HG02938 (cell line): ENCODE measurements around the gene FAM236A.
"Not testable (repeated sequence)": the region's sequence is repeated elsewhere in the genome, so short reads cannot be mapped to it uniquely, and the experiment has no call there.

Experiments
- ATAC-seq: cut with Tn5 transposase; IDR thresholded peaks from one replicate; pipeline ENCODE4 v1.9.1; 2021; ENCODE audit warnings: mild to moderate bottlenecking, moderate library complexity; ENCODE audit not compliant: unreplicated experiment

The FAM236A gene

DNA sequence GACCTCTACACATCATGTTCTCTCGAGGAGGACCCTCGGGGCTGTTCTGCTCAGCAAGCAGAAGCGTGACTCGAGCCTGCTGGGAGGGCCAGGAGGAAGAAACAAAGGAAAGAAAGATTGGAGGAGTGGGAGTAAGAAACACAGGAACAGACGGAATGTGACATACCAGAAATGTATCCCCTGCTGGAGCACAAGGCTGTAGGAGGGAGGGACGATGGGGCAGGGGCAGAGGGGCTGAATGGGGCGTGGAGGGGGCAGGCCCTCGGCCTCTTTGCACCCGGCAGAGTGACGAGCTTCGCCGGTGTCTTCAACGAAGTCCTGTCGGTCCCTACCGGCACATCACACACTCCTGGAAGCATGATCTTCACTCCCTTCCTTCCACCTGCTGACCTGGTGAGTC, at the start of gene FAM236A:
Gene FAM236A (plus strand): TSS at position 301 of the 400 bp plus-strand sequence. CDS start 57 bp downstream, at position 358.
- ATAC-seq: not testable (repeated sequence)

DNA sequence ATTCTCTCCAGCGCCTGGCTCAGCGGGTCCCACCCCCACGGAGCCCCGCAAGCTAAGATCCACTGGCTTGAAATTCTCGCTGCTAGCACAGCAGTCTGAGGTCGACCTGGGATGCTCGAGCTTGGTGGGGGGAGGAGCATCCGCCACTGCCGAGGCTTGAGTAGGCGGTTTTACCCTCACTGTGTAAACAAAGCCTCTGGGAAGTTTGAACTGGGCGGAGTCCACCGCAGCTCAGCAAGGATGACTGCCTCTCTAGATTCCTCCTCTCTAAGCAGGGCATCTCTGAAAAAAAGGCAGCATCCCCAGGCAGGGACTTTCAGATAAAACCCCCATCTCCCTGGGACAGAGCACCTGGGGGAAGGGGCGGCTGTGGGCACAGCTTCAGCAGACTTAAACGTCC, 48.3 kb upstream of the FAM236A start:
- ATAC-seq: not testable (repeated sequence)

DNA sequence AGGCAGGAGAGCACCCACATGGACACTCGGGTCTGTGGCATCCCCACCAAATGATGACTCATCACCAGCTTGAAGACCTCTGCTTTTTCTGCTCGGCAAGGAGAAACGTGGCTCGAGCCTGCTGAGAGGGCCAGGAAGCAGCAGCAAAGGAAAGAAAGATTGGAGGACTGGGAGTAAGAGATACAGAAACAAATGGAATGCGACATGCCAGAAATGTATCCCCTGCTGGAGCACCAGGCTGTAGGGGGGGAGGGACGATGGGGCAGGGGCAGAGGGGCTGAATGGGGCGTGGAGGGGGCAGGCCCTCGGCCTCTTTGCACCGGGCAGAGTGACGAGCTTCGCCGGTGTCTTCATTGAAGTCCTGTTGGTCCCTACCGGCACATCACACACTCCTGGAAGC, 25.7 kb upstream of the FAM236A start, which contains the start of gene FAM236C:
Gene FAM236C (plus strand): TSS at position 301 of the 400 bp plus-strand sequence. CDS start 100 bp downstream, outside the sequence.
- ATAC-seq: not testable (repeated sequence)

DNA sequence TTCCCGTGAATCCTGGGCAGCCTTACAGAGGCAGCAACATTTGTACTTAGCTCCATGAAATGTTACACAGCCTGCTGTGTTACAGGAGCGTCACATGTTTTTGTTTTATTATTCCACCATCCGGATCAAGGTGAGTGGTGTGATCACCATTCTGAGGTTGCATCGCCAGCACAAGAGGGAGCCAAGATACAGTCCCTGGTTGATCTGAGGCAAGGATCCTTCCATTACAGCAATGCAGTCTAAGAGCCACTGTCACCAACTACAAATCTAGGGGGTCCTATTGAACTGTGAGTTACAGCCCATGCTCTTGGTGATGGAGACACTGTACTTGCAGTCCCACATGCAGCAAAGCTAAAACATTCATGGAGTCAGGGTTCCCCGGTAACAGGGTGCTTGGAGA, 21.9 kb upstream of the FAM236A start:
- ATAC-seq: not testable (repeated sequence)

DNA sequence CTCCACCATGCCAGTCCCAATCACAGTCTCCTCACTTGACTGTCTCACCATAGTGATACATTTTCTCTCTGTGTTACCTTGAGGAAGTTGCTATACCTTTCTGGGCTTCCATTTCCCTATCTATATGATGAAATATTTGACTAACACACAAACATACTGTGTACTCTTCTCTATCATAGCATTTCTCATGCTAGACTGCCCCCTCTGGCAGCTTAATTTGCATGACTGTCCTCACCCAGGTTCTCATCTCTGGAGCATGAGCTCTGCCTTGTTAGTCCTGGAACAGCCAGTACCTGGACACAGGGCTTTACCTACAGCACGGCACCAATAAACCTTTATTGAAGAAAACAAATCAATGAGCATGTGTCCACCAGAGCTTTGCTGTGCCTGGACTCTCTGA, 5.7 kb upstream of the FAM236A start:
- not testable (repeated sequence) for ATAC-seq

DNA sequence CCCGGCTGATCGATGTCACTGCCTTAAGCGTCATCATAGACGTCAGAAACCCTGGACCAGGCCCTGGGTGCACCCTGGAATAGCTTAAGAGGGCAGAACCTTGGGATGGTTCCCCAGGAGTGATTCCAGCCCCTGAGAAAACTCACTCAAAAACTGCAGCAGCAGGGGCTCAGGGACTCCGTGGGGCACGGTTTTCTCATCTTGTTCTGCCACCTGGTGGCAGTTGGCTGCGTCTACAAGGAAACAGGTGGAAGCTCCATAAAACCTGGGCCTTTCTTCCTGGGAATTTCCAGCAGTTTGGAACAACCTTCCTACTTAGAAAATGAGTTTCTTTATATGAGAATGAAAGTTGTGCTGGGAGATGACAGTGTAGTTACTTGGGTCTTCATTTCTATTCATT, 1.6 kb upstream of the FAM236A start:
- ATAC-seq: not testable (repeated sequence)

DNA sequence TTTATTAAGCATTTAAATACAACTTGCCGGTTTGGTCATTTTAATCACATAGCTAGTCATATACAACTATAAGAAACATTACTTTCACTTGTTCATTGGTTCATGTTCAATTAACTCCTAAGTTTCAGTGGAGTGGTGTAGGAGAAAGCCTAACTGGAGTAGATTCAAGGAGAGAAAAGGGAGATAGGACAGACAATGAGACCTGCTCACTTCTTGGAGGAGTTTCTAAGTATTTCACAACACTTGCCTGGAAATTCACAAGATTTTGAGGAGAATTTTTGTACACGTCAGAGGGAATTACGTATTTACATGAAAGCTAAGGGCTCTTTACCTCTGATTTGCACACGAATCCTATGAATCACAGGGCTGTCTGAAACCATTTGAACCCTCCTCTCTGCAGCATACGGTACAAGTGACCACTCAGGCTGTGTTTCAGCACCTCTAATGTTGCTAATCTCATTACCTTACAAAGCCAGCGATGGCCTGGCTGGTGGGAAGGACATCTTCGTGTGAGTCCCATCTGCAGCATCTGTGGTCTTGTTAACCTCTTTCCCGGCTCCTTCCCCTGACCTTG, 1.0 kb upstream of the FAM236A start:
- not testable (repeated sequence) for ATAC-seq

DNA sequence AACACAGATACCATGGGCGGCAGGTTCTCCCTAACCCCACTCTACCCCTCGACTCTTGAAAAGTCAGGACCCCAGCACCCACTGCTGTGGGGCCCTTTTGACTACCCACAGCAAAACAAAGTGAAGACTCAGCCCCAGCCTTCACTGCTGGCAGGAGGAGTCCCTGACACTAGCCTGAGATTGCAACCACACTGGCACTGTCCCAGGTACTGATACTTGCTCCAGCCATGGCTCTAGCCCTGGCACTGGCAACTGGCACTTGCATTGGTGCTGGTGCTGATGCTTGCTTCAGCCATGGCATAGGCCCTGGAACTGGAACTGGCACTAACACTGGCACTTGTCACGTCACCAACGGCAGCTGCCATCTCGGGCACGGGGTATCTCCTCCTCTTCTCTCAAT, 4.3 kb downstream of the FAM236A start:
- ATAC-seq: not testable (repeated sequence)

DNA sequence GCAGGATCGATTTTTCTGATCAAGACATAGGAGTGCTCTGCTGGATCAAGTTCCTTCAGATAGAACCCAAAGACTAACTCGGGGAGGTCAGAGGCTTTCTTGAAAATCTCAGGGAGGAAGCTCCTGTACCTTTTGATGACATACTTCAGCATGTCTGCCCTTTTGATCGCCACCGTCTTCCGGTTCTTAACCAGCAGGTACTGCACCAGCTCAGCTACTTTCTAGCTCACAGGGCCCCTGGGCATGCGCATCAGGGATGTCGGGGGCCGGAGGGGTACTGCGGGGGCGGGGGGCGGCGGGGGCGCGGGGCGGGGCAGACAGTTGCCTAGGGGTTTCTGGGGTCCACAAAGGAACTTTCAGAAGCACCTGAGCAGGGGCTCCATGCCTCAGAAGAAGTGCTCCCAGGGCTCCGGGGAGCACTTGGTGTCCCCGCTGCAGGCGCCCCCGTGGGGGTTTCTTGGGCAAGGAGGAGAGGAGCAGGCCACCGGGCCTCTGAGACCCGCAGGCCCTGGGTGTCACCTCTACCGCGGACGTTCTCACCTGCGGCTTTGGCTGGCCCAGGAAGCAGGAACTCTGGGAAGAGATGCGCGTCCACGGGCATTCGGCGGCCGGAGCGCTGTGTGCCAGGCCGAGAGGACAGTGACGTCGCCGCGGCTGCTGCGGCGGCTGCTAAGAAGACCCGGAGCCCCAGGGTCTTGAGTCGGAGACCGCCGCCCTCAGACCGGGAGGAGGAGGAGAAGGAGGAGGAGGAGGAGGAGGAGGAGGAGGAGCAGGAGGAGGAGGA, 5.2 kb downstream of the FAM236A start:
- ATAC-seq: peak; percentile 60

DNA sequence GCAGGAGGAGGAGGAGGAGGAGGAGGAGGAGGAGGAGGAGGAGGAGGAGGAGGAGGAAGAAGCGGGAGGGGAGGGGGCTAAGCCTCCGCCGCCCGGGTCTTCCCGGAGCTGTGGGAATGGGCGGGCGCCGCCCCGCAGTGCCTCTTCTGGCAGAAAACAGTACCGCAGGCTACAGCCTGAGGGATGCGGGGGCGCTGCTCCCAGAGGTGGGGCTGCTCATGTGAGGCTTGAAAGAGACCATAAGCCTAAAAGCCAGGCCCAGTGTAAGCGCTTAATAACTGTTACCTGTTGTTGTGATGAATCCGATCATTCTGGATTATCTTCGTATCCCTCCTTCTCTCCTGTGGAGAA, 5.8 kb downstream of the FAM236A start, which contains the start of gene DMRTC1:
Gene DMRTC1 (minus strand): TSS at position 19 of the 351 bp plus-strand sequence. CDS start 68,143 bp downstream, outside the sequence.
- peak; percentile 80 for ATAC-seq

DNA sequence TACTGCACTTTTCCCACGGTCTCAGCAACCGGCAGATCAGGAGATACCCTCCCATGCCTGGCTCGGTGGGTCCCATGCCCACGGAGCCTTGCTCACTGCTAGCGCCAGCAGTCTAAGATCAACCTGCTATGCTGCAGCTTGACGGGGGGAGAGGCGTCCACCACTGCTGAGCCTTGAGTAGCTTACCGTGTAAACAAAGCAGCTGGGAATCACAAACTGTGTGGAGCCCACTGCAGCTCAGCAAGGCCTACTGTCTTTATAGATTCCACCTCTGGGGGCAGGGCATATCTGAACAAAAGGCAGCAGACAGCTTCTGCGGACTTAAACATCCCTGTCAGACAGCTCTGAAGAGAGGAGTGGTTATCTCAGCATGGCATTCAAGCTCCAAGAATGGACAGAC, 22.0 kb downstream of the FAM236A start:
- not testable (repeated sequence) for ATAC-seq

DNA sequence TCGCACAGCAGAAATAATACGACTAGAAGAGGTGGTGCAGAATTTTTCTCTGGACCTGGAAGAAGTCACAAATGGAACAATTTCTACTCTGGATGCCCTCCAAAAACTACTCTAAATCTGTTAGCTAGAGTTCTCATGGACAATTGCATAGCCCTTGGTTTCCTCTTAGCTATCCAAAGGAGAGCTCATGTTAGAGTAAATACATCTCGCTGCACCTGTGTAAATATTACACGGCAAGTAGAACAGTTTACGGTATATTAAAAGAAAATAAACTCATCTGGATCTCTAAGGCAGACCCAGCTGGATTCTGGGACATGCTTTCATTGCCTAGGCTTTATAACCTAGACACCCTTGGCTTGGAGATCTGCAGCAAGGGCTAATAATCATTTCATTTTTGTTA, 33.9 kb downstream of the FAM236A start:
- ATAC-seq: not testable (repeated sequence)

DNA sequence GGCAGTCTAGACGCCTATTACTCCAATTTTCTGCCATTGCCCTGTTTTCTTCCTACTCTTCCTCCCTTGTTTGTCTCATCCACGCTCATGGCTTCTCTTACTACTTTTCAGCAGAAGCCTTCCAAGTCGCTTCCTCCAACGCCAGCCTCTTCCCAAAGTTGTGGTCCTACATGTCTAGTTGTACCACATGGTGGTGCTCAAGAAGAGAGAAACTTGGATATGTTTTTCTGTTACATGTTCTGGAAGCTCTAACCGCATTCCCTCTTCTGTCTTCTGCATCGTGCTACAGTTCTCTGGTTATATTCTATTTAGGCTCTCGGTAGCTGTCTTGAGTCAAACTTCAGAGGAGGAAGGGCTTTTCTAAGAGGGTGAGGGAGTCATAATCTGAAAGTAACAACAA, 36.9 kb downstream of the FAM236A start:
- ATAC-seq: not testable (repeated sequence)

DNA sequence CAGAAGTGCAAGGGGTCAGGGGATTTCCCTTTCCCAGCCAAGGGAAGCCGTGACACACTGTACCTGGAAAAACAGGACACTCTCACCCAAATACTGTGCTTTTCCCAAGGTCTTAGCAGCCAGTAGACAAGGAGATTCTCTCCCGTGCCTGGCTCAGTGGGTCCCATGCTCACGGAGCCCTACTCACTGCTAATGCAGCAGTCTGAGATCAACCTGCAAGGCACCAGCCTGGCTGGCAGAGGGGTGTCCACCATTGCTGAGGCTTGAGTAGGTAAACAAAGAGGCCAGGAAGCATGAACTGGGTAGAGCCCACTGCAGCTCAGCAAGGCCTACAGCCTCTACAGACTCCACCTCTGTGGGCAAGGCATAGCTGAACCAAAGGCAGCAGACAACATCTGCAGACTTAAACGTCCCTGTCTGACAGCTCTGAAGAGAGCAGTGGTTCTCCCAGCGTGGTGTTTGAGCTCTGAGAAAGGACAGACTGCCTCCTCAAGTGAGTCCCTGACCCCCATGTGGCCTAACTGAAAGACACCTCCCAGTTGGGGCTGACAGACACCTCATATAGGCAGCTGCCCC, 43.0 kb downstream of the FAM236A start:
- ATAC-seq: not testable (repeated sequence)
